ENCODE results near the gene NTS. TPM values are rescaled to one million over a fixed set of nuclear protein-coding genes. Genes with fewer than 3 reads are reported as not detected.

Gene NTS
- total RNA-seq, 1 donor from 2014 or later, result 2.6 TPM

DNA sequence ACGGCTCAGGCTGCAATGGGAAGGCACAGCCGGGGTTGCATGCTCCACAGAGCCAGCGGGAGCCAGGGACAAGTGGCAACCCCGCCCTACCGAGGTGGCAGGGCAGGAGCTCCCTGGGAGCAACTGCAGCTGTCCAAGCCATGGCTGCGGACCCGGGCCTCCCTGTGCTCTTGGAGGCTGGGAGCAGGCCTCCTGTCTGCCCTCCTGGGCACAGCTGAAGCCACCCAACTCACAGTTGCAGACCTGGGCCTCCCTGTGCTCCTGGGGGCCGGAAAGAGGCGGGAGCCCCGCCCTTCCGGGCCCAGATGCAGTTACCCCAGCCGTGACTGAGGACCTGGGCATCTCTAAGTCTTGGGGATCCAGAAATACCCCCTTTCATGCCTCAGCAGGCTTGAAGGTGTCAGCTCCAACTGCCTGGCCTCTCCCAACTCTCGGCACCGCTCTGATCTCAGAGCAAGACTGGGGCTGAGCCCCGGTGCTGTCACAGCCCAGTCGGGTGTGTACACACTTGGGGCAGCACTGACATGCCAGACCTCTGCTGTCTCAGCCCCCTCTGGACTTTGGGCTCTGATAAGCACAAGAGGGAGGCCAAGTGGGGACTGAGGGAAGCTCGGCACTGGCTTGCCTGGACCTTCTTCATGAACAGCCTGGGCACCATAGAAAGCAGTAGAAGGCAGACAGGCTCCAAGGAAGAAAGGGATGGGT lies 30.3 kb upstream of the NTS start:
- Histone ChIP-seq H3K36me3 (ENCODE audit: control insufficient read depth in 3 of 3, insufficient read depth in 3 of 3, low read length in 3 of 3) (no peaks in the 10 kb centered on the region), H3K9ac (ENCODE audit: low read depth in 1 of 3, low read length in 3 of 3) (no peak overlapping the region), H3K27ac (ENCODE audit: low read depth, low read length) (no peak overlapping the region), H3K4me3 (ENCODE audit: low read length in 3 of 3) (no peak overlapping the region), H3K4me1 (ENCODE audit: control insufficient read depth in 3 of 3, insufficient read depth in 3 of 3, low read length in 3 of 3) (no peaks in the 10 kb centered on the region), H3K9me3 (ENCODE audit: control insufficient read depth in 3 of 3, low read length in 3 of 3) (no peaks in the 10 kb centered on the region), H3K27me3 (ENCODE audit: control insufficient read depth in 3 of 3, insufficient read depth in 3 of 3, low read length in 3 of 3) (no peaks in the 10 kb centered on the region)

- H3K9ac ChIP-seq (ENCODE audit: low read depth in 1 of 3, low read length in 3 of 3), result no peak overlapping the region
- no peaks in the 10 kb centered on the region for H3K36me3 ChIP-seq (ENCODE audit: control insufficient read depth in 3 of 3, insufficient read depth in 3 of 3, low read length in 3 of 3)
Observed at GRCh38 chr12:85849344-85849743, 24.8 kb upstream of the NTS start.

GRCh38 chr12:85855305-85855704 lies 18.8 kb upstream of the NTS start:
- H3K9ac ChIP-seq (ENCODE audit: low read depth in 1 of 3, low read length in 3 of 3), result no peak overlapping the region
- H3K4me3 ChIP-seq (ENCODE audit: low read length in 3 of 3), result no peak overlapping the region
- no peak overlapping the region for H3K27ac ChIP-seq (ENCODE audit: low read depth, low read length)
- H3K9me3 ChIP-seq (ENCODE audit: control insufficient read depth in 3 of 3, low read length in 3 of 3), result no peaks in the 10 kb centered on the region
- no peaks in the 10 kb centered on the region for H3K36me3 ChIP-seq (ENCODE audit: control insufficient read depth in 3 of 3, insufficient read depth in 3 of 3, low read length in 3 of 3)
- H3K4me1 ChIP-seq (ENCODE audit: control insufficient read depth in 3 of 3, insufficient read depth in 3 of 3, low read length in 3 of 3), result no peaks in the 10 kb centered on the region
- H3K27me3 ChIP-seq (ENCODE audit: control insufficient read depth in 3 of 3, insufficient read depth in 3 of 3, low read length in 3 of 3), result peaks cover 0 to 2% (median 0%) of the 10 kb centered on the region in 3 donors

More at GRCh38 chr12:85849344-85849743, 24.8 kb upstream of the NTS start:
- no peak overlapping the region for H3K4me3 ChIP-seq (ENCODE audit: low read length in 3 of 3)
- no peaks in the 10 kb centered on the region for H3K27me3 ChIP-seq (ENCODE audit: control insufficient read depth in 3 of 3, insufficient read depth in 3 of 3, low read length in 3 of 3)
- no peaks in the 10 kb centered on the region for H3K9me3 ChIP-seq (ENCODE audit: control insufficient read depth in 3 of 3, low read length in 3 of 3)
- H3K27ac ChIP-seq (ENCODE audit: low read depth, low read length), result no peak overlapping the region
- H3K4me1 ChIP-seq (ENCODE audit: control insufficient read depth in 3 of 3, insufficient read depth in 3 of 3, low read length in 3 of 3), result no peaks in the 10 kb centered on the region

DNA sequence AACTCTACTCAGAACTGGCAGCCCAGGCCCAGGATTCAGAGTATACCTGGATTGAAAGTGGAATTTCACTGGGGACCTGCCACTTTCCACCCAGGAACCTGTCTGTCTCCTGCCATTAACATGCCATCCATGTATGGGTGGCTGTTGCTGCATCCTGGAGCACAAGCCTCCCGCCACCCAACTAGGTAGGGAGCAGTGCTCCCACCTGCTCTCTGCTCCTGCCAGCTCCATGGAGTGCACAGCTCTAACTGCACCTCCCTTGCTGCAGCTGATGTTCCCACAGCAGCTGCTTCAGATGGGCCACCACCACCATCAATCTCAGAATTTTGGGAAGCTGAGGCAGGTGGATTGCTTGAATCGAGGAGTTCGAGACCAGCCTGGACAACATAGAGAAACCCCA lies 17.1 kb upstream of the NTS start:
- Histone ChIP-seq H3K36me3 (ENCODE audit: control insufficient read depth in 3 of 3, insufficient read depth in 3 of 3, low read length in 3 of 3) (no peaks in the 10 kb centered on the region), H3K27me3 (ENCODE audit: control insufficient read depth in 3 of 3, insufficient read depth in 3 of 3, low read length in 3 of 3) (peaks cover 0 to 2% (median 0%) of the 10 kb centered on the region in 3 donors), H3K9ac (ENCODE audit: low read depth in 1 of 3, low read length in 3 of 3) (no peak overlapping the region), H3K27ac (ENCODE audit: low read depth, low read length) (no peak overlapping the region), H3K9me3 (ENCODE audit: control insufficient read depth in 3 of 3, low read length in 3 of 3) (no peaks in the 10 kb centered on the region), H3K4me1 (ENCODE audit: control insufficient read depth in 3 of 3, insufficient read depth in 3 of 3, low read length in 3 of 3) (no peaks in the 10 kb centered on the region), H3K4me3 (ENCODE audit: low read length in 3 of 3) (no peak overlapping the region)

- H3K4me3 ChIP-seq (ENCODE audit: low read length in 3 of 3), result no peak overlapping the region
- H3K36me3 ChIP-seq (ENCODE audit: control insufficient read depth in 3 of 3, insufficient read depth in 3 of 3, low read length in 3 of 3), result no peaks in the 10 kb centered on the region
- H3K4me1 ChIP-seq (ENCODE audit: control insufficient read depth in 3 of 3, insufficient read depth in 3 of 3, low read length in 3 of 3), result no peaks in the 10 kb centered on the region
- no peaks in the 10 kb centered on the region for H3K27me3 ChIP-seq (ENCODE audit: control insufficient read depth in 3 of 3, insufficient read depth in 3 of 3, low read length in 3 of 3)
- H3K9ac ChIP-seq (ENCODE audit: low read depth in 1 of 3, low read length in 3 of 3), result no peak overlapping the region
- no peak overlapping the region for H3K27ac ChIP-seq (ENCODE audit: low read depth, low read length)
- H3K9me3 ChIP-seq (ENCODE audit: control insufficient read depth in 3 of 3, low read length in 3 of 3), result no peaks in the 10 kb centered on the region
Observed at GRCh38 chr12:85865890-85866289, 8.2 kb upstream of the NTS start.

DNA sequence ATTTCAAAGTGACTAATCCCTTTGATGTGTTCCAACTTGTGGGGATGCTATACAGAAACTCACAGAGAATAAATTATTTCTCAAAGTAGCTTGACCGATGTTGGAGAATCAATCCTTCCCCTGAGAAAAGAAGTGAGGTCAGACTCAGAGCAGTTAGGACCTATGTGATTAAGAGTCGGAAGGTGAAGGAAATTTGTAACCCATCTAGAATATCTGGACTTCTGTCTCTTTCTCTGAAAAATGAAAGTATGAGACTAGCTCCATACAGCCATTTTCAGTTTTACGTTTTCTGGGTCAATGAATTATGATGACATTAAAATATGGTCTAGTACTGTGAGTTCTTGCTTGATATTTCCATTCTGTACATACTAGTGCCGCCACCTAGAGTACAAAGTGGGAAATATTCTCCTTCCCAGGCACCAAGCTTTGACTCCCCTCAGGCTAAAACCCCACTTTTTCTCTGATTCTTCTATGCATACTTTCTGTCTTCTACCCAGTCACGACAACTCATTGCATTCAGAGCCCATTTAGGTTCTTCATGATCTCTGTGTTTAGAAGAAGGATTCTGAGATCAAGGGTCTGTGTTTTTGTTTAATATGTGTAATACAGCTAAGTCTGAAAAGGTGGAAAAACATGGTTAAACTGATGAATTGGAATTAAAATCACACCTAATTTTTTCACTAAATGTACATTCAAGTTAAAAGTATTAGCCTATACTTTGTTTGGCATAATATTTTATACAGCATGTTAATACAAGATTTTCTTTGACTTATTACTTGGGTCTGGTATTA lies 6.9 kb upstream of the NTS start:
- no peak overlapping the region for H3K27ac ChIP-seq (ENCODE audit: low read depth, low read length)
- H3K9me3 ChIP-seq (ENCODE audit: control insufficient read depth in 3 of 3, low read length in 3 of 3), result no peaks in the 10 kb centered on the region
- no peaks in the 10 kb centered on the region for H3K27me3 ChIP-seq (ENCODE audit: control insufficient read depth in 3 of 3, insufficient read depth in 3 of 3, low read length in 3 of 3)
- H3K4me3 ChIP-seq (ENCODE audit: low read length in 3 of 3), result no peak overlapping the region
- no peaks in the 10 kb centered on the region for H3K4me1 ChIP-seq (ENCODE audit: control insufficient read depth in 3 of 3, insufficient read depth in 3 of 3, low read length in 3 of 3)
- no peaks in the 10 kb centered on the region for H3K36me3 ChIP-seq (ENCODE audit: control insufficient read depth in 3 of 3, insufficient read depth in 3 of 3, low read length in 3 of 3)
- no peak overlapping the region for H3K9ac ChIP-seq (ENCODE audit: low read depth in 1 of 3, low read length in 3 of 3)

GRCh38 chr12:85872497-85873091 lies 1.5 kb upstream of the NTS start:
- H3K4me1 ChIP-seq (ENCODE audit: control insufficient read depth in 3 of 3, insufficient read depth in 3 of 3, low read length in 3 of 3), result no peaks in the 10 kb centered on the region
- no peak overlapping the region for H3K27ac ChIP-seq (ENCODE audit: low read depth, low read length)

GRCh38 chr12:85877459-85877858 lies 3.4 kb downstream of the NTS start:
- H3K4me1 ChIP-seq (ENCODE audit: control insufficient read depth in 3 of 3, insufficient read depth in 3 of 3, low read length in 3 of 3), result no peaks in the 10 kb centered on the region
- no peaks in the 10 kb centered on the region for H3K36me3 ChIP-seq (ENCODE audit: control insufficient read depth in 3 of 3, insufficient read depth in 3 of 3, low read length in 3 of 3)
- H3K27me3 ChIP-seq (ENCODE audit: control insufficient read depth in 3 of 3, insufficient read depth in 3 of 3, low read length in 3 of 3), result no peaks in the 10 kb centered on the region
- no peaks in the 10 kb centered on the region for H3K9me3 ChIP-seq (ENCODE audit: control insufficient read depth in 3 of 3, low read length in 3 of 3)
- H3K27ac ChIP-seq (ENCODE audit: low read depth, low read length), result no peak overlapping the region
- H3K4me3 ChIP-seq (ENCODE audit: low read length in 3 of 3), result no peak overlapping the region
- H3K9ac ChIP-seq (ENCODE audit: low read depth in 1 of 3, low read length in 3 of 3), result no peak overlapping the region

More at GRCh38 chr12:85872497-85873091, 1.5 kb upstream of the NTS start:
- Histone ChIP-seq H3K9ac (ENCODE audit: low read depth in 1 of 3, low read length in 3 of 3) (no peak overlapping the region), H3K9me3 (ENCODE audit: control insufficient read depth in 3 of 3, low read length in 3 of 3) (no peaks in the 10 kb centered on the region), H3K4me3 (ENCODE audit: low read length in 3 of 3) (no peak overlapping the region), H3K36me3 (ENCODE audit: control insufficient read depth in 3 of 3, insufficient read depth in 3 of 3, low read length in 3 of 3) (no peaks in the 10 kb centered on the region), H3K27me3 (ENCODE audit: control insufficient read depth in 3 of 3, insufficient read depth in 3 of 3, low read length in 3 of 3) (no peaks in the 10 kb centered on the region)

DNA sequence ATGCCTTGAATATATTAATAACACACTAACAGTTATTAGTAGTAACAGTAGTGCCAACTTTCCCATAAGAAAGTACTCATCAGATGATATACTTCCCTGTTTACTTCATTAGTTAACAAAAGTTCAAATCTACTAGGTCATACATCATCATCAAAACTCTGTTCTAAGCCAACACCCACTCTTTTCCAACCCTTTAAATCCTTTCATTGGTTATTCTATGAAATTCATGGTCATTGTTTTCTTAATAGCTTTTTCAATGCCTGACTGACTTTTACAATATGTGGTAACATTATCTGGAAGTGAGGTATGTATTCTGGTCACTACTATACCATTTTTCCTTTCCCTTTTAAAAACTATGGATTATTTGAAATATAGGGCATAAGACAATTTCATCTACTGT lies 9.7 kb downstream of the NTS start:
- Histone ChIP-seq H3K4me3 (ENCODE audit: low read length in 3 of 3) (no peak overlapping the region), H3K27ac (ENCODE audit: low read depth, low read length) (no peak overlapping the region), H3K27me3 (ENCODE audit: control insufficient read depth in 3 of 3, insufficient read depth in 3 of 3, low read length in 3 of 3) (no peaks in the 10 kb centered on the region), H3K9me3 (ENCODE audit: control insufficient read depth in 3 of 3, low read length in 3 of 3) (no peaks in the 10 kb centered on the region), H3K9ac (ENCODE audit: low read depth in 1 of 3, low read length in 3 of 3) (no peak overlapping the region), H3K4me1 (ENCODE audit: control insufficient read depth in 3 of 3, insufficient read depth in 3 of 3, low read length in 3 of 3) (no peaks in the 10 kb centered on the region), H3K36me3 (ENCODE audit: control insufficient read depth in 3 of 3, insufficient read depth in 3 of 3, low read length in 3 of 3) (no peaks in the 10 kb centered on the region)

GRCh38 chr12:85894653-85895052 lies 20.6 kb downstream of the NTS start:
- H3K36me3 ChIP-seq (ENCODE audit: control insufficient read depth in 3 of 3, insufficient read depth in 3 of 3, low read length in 3 of 3), result no peaks in the 10 kb centered on the region
- peaks cover 0 to 3% (median 0%) of the 10 kb centered on the region in 3 donors for H3K9me3 ChIP-seq (ENCODE audit: control insufficient read depth in 3 of 3, low read length in 3 of 3)
- no peak overlapping the region for H3K27ac ChIP-seq (ENCODE audit: low read depth, low read length)
- H3K9ac ChIP-seq (ENCODE audit: low read depth in 1 of 3, low read length in 3 of 3), result no peak overlapping the region
- no peaks in the 10 kb centered on the region for H3K4me1 ChIP-seq (ENCODE audit: control insufficient read depth in 3 of 3, insufficient read depth in 3 of 3, low read length in 3 of 3)
- no peak overlapping the region for H3K4me3 ChIP-seq (ENCODE audit: low read length in 3 of 3)
- H3K27me3 ChIP-seq (ENCODE audit: control insufficient read depth in 3 of 3, insufficient read depth in 3 of 3, low read length in 3 of 3), result no peaks in the 10 kb centered on the region
